Glutamatergic neuron (in vitro differentiated cells): ENCODE results near the gene MBOAT7. TPM values are rescaled to one million over a fixed set of nuclear protein-coding genes. Genes with fewer than 3 reads are reported as not detected.
"Not testable (repeated sequence)": the region's sequence is repeated elsewhere in the genome, so short reads cannot be mapped to it uniquely, and the experiment has no call there.

Source experiments
- DNase-seq: peaks from one replicate; pipeline ENCODE4 v3.0.0; 2022
- H3K27ac Mint-ChIP-seq: one replicate; pipeline ENCODE4 v1.8.0; 2020; ENCODE audit warnings: mild to moderate bottlenecking, mixed read lengths, inconsistent platforms; ENCODE audit not compliant: unreplicated experiment
- H3K27me3 Mint-ChIP-seq: one replicate; pipeline ENCODE4 v1.8.0; 2020; ENCODE audit warnings: mild to moderate bottlenecking, moderate library complexity, mixed read lengths, inconsistent platforms; ENCODE audit not compliant: unreplicated experiment
- H3K36me3 Mint-ChIP-seq: one replicate; pipeline ENCODE4 v1.8.0; 2020; ENCODE audit warnings: mild to moderate bottlenecking, mixed read lengths, inconsistent platforms; ENCODE audit not compliant: unreplicated experiment
- H3K4me1 Mint-ChIP-seq: one replicate; pipeline ENCODE4 v1.8.0; 2020; ENCODE audit warnings: mild to moderate bottlenecking, low read depth, mixed read lengths, inconsistent platforms; ENCODE audit not compliant: unreplicated experiment
- H3K4me3 Mint-ChIP-seq: one replicate; pipeline ENCODE4 v1.8.0; 2020; ENCODE audit warnings: mild to moderate bottlenecking, mixed read lengths, inconsistent platforms; ENCODE audit not compliant: unreplicated experiment
- H3K9me3 Mint-ChIP-seq: one replicate; pipeline ENCODE4 v1.8.0; 2020; ENCODE audit warnings: mild to moderate bottlenecking, moderate library complexity, mixed read lengths, inconsistent platforms; ENCODE audit not compliant: unreplicated experiment
- CTCF ChIP-seq: fragments of 200-600 bp; sonication (generic); IDR thresholded peaks from one replicate; pipeline ENCODE4 v1.5.0; 2021; ENCODE audit not compliant: partially characterized antibody, unreplicated experiment
- total RNA-seq: library from RNA; stranded (reverse); fragmentation: NEBNext Ultra II Directional; extraction: Animal tissue kit (Norgen Biotek cat#: 25700); gene quantifications from one replicate; pipeline ENCODE4 v1.2.1, GENCODE V29; 2021; ENCODE audit not compliant: unreplicated experiment

MBOAT7 gene
- total RNA-seq, 1 donor from 2014 or later = 62.0 TPM

- DNase-seq = no peak
- peaks cover 6% of the 10 kb centered on the region for H3K27me3 Mint-ChIP-seq
- peak overlapping the region; percentile 49 for H3K4me3 Mint-ChIP-seq
- peaks cover 20% of the 10 kb centered on the region for H3K4me1 Mint-ChIP-seq
- H3K36me3 Mint-ChIP-seq = peaks cover 14% of the 10 kb centered on the region
- TF ChIP-seq CTCF = no peak
- peak overlapping the region; percentile 90 for H3K27ac Mint-ChIP-seq
- peaks cover 9% of the 10 kb centered on the region for H3K9me3 Mint-ChIP-seq
Observed at GRCh38 chr19:54207983-54208783, 18.8 kb upstream of the MBOAT7 start.

- Mint-ChIP-seq H3K36me3 (peaks cover 14% of the 10 kb centered on the region), H3K4me3 (no peak overlapping the region)
Observed at GRCh38 chr19:54207676-54207982, 18.2 kb upstream of the MBOAT7 start.

DNA sequence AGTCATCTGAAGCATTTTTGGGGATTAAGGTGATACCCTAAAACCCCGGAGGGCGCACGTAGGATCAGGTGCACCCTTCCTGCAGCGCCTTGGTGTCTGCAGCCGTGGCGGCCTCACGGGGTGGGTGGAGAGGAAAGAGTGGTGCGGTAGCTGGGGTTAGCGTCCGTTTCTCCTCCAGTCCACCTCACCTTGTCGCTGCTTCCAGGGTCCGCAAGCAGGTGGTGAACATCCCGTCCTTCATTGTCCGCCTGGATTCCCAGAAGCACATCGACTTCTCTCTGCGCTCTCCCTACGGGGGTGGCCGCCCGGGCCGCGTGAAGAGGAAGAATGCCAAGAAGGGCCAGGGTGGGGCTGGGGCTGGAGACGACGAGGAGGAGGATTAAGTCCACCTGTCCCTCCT is 17.8 kb upstream of the MBOAT7 start:
- Mint-ChIP-seq H3K27ac (peak overlapping the region; percentile 24), H3K36me3 (peaks cover 14% of the 10 kb centered on the region), H3K4me1 (peaks cover 29% of the 10 kb centered on the region)
- not testable (repeated sequence) for H3K4me3 Mint-ChIP-seq, H3K9me3 Mint-ChIP-seq, DNase-seq, H3K27me3 Mint-ChIP-seq

More at GRCh38 chr19:54207676-54207982, 18.2 kb upstream of the MBOAT7 start:
- no peak for DNase-seq
- H3K27ac Mint-ChIP-seq = peak overlapping the region; percentile 24
- H3K4me1 Mint-ChIP-seq = peaks cover 25% of the 10 kb centered on the region
- TF ChIP-seq CTCF = no peak
- H3K27me3 Mint-ChIP-seq = peaks cover 5% of the 10 kb centered on the region
- H3K9me3 Mint-ChIP-seq = peaks cover 8% of the 10 kb centered on the region

DNA sequence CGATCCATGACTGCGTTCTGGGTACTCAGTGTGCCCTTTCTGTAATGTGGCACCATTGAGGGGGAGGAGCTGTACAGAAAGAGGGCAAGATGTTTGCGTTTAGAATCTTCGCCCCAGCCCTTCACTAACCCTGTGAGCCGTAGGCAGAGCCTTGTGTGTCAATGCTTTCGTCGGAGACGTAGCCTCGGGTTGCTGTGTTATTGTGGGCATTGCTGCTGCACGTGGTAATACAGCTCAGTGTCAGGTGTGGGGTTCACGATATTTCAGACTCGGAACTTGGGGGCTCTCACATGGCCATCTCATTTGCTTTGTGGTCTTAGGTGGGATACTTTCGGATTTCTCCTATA is 17.4 kb upstream of the MBOAT7 start:
- no peak overlapping the region for H3K27ac Mint-ChIP-seq
- peaks cover 4% of the 10 kb centered on the region for H3K27me3 Mint-ChIP-seq
- no peak for DNase-seq
- peaks cover 7% of the 10 kb centered on the region for H3K9me3 Mint-ChIP-seq
- TF ChIP-seq CTCF = no peak
- H3K4me3 Mint-ChIP-seq = no peak overlapping the region
- peaks cover 29% of the 10 kb centered on the region for H3K4me1 Mint-ChIP-seq
- peaks cover 14% of the 10 kb centered on the region for H3K36me3 Mint-ChIP-seq

DNA sequence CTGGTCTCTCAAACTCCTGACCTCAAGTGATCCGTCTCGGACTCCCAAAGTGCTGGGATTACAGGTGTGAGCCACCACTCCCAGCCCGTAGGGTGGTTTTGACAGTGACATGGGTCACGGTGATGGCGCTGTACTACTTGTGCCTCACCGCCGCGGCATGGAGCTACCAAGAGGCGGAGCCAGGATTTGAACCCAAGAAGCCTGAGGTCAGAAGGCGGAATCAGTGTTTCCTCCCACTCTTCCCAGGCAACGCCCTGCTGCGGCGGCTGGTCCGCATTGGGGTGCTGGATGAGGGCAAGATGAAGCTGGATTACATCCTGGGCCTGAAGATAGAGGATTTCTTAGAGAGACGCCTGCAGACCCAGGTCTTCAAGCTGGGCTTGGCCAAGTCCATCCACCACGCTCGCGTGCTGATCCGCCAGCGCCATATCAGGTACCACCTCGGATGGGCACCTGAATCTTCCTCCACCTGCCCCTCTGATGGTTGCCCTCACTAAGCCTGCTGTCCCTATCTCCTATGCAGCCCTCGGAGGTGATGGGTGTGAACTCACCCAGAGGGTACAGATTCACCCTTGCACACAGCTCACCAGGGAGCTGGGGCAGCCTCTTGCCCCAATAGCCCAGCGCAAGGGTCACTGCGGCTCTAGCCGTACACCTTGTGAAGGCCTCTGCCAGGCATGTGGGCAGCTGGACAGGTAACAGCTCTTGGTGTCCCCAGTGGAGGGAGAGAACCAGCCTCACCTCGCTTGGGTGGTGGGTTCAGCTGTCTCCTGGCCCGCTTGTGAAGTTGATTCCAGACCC is 16.9 kb upstream of the MBOAT7 start:
- Mint-ChIP-seq H3K4me3 (no peak overlapping the region), H3K9me3 (peaks cover 8% of the 10 kb centered on the region), H3K27me3 (peaks cover 4% of the 10 kb centered on the region), H3K36me3 (peaks cover 12% of the 10 kb centered on the region), H3K27ac (no peak overlapping the region), H3K4me1 (peaks cover 28% of the 10 kb centered on the region)
- TF ChIP-seq CTCF = no peak
- DNase-seq = no peak
